MCF 10A (cell line): Measurements from ENCODE around the gene ARL6. TPM values are rescaled to one million over a fixed set of nuclear protein-coding genes. Genes with fewer than 3 reads are reported as not detected.
"Not testable (repeated sequence)": the region's sequence is repeated elsewhere in the genome, so short reads cannot be mapped to it uniquely, and the experiment has no call there.

Source experiments
- BruUV-seq: library from RNA; stranded (reverse); fragments of 400-500 nt; replicated peaks from 2 replicates; lab custom pipeline; 2021; lab: Mats Ljungman, UMichigan
- CTCF ChIA-PET: fragments of 300-600 bp; sonication (Branson Sonifier 250); formaldehyde crosslinking; extraction: SDS; loops from one replicate; lab custom pipeline; 2021; ENCODE audit warnings: antibody characterized with exemption, inconsistent platforms; lab: Yijun Ruan, JAX
- POLR2A ChIA-PET: fragments of 300-600, 350-650 bp; sonication (Branson Sonifier 250); formaldehyde crosslinking; extraction: SDS; loops from one replicate; lab custom pipeline; 2020; ENCODE audit warnings: antibody characterized with exemption, inconsistent platforms; lab: Yijun Ruan, JAX
- DNase-seq: peaks from one replicate; pipeline ENCODE4 v3.0.0-alpha.2; 2018; ENCODE audit not compliant: unreplicated experiment
- H3K27ac Mint-ChIP-seq: one replicate; pipeline ENCODE4 v1.8.0; 2022; ENCODE audit warnings: mild to moderate bottlenecking, low read depth, mixed read lengths; ENCODE audit not compliant: unreplicated experiment
- H3K27me3 Mint-ChIP-seq: one replicate; pipeline ENCODE4 v1.8.0; 2022; ENCODE audit warnings: mixed read lengths; ENCODE audit not compliant: insufficient read depth, unreplicated experiment
- H3K36me3 Mint-ChIP-seq: one replicate; pipeline ENCODE4 v1.8.0; 2022; ENCODE audit warnings: mild to moderate bottlenecking, moderate library complexity, mixed read lengths; ENCODE audit not compliant: insufficient read depth, unreplicated experiment
- H3K4me1 Mint-ChIP-seq: one replicate; pipeline ENCODE4 v1.8.0; 2022; ENCODE audit warnings: mixed read lengths; ENCODE audit not compliant: insufficient read depth, unreplicated experiment
- H3K4me3 Mint-ChIP-seq: one replicate; pipeline ENCODE4 v1.8.0; 2022; ENCODE audit warnings: mild to moderate bottlenecking, moderate library complexity, mixed read lengths; ENCODE audit not compliant: unreplicated experiment
- H3K9me3 Mint-ChIP-seq: one replicate; pipeline ENCODE4 v1.8.0; 2022; ENCODE audit warnings: mixed read lengths; ENCODE audit not compliant: unreplicated experiment
- intact Hi-C: fragments of 100-400 bp; cut with micrococcal nuclease; formaldehyde crosslinking; loops from 2 replicates; pipeline ENCODE4 v1.14.1; 2022
- total RNA-seq: library from RNA; stranded (reverse); gene quantifications from 2 replicates; pipeline ENCODE4 v1.2.3, GENCODE V29; 2022
- TF ChIP-seq, protein P1 (sequence below): fragments of 200-600 bp; IDR thresholded peaks from one replicate; pipeline ENCODE4 v1.8.0; 2022; ENCODE audit warnings: antibody characterized with exemption, mild to moderate bottlenecking; ENCODE audit not compliant: unreplicated experiment

Gene ARL6
- total RNA-seq, 1 experiment from 2014 or later = 4.7 TPM

- Mint-ChIP-seq H3K27ac (no peak overlapping the region), H3K4me1 (peaks cover 12% of the 10 kb centered on the region), H3K36me3 (no peaks in the 10 kb centered on the region), H3K4me3 (no peak overlapping the region), H3K27me3 (no peaks in the 10 kb centered on the region), H3K9me3 (no peaks in the 10 kb centered on the region)
- ChIA-PET POLR2A (interaction anchor here (0.6 to 1.6 kb wide), 2 partner anchors 14 to 43 kb away, joined by 4 to 7 read pairs; no protein-coding TSS in a partner anchor), CTCF (interaction anchor here (1.1 kb wide), 1 partner anchor 8 kb away, joined by 4 read pairs; no protein-coding TSS in a partner anchor)
- TF ChIP-seq, protein P1, sequence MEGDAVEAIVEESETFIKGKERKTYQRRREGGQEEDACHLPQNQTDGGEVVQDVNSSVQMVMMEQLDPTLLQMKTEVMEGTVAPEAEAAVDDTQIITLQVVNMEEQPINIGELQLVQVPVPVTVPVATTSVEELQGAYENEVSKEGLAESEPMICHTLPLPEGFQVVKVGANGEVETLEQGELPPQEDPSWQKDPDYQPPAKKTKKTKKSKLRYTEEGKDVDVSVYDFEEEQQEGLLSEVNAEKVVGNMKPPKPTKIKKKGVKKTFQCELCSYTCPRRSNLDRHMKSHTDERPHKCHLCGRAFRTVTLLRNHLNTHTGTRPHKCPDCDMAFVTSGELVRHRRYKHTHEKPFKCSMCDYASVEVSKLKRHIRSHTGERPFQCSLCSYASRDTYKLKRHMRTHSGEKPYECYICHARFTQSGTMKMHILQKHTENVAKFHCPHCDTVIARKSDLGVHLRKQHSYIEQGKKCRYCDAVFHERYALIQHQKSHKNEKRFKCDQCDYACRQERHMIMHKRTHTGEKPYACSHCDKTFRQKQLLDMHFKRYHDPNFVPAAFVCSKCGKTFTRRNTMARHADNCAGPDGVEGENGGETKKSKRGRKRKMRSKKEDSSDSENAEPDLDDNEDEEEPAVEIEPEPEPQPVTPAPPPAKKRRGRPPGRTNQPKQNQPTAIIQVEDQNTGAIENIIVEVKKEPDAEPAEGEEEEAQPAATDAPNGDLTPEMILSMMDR = no peak
- no TSS peak for BruUV-seq
- intact Hi-C loops = no loop called here
- DNase-seq = no peak
These were observed 64.6 kb downstream of the ARL6 start for GRCh38 chr3:97829198-97829597.

DNA sequence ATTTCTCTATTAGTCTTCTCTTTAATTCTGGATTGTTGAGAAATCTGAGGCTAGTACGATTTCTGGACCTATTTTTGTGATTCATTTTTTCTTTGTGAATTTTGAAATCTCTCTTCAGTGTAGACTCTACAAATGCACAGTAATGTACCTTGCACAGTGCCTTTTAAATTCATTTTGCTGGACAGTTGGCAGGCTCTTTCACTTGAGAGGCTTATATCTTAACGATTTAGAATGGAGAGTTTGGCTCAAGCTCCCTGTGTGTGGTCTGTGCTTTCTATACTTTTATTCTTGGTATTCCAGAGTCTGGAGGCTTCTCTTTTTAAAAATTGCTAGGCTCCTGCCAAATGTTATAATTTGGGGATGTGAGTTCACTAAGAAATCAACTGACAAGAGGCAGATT, 66.1 kb downstream of the ARL6 start:
- peaks cover under 1% of the 10 kb centered on the region for H3K4me1 Mint-ChIP-seq
- ChIA-PET CTCF (no interaction called here), POLR2A (no interaction called here)

DNA sequence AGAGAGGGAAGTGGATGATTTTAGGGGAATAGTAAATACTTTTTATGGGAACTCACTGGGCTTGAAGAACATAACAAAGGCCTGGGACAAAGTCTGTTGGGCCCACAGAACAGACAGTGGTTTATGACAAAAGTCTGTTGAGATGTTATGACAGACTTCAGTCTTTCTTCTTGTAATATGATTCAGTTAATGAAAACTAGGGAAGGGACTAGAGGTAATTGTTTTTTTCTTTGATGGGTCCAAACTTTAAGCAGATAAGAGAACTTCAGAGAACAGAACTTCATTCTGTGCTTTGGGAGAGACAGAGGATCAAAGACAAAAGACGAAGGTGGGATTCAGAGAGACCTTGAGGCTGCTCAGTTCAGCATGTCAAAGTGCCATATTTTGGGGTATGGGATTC, 66.6 kb downstream of the ARL6 start:
- no peak overlapping the region for H3K4me3 Mint-ChIP-seq
- TF ChIP-seq, protein P1 = no peak
- ChIA-PET POLR2A (no interaction called here), CTCF (interaction anchor here (1.5 kb wide), 1 partner anchor 9 kb away, joined by 5 read pairs; no protein-coding TSS in a partner anchor)
- no peaks in the 10 kb centered on the region for H3K36me3 Mint-ChIP-seq
- DNase-seq = no peak
- H3K27ac Mint-ChIP-seq = no peak overlapping the region
- no peaks in the 10 kb centered on the region for H3K9me3 Mint-ChIP-seq
- no TSS peak for BruUV-seq
- H3K27me3 Mint-ChIP-seq = no peaks in the 10 kb centered on the region
- no peaks in the 10 kb centered on the region for H3K4me1 Mint-ChIP-seq
- intact Hi-C loops = no loop called here

More for the DNA sequence above, 66.1 kb downstream of the ARL6 start:
- no peak for DNase-seq
- Mint-ChIP-seq H3K36me3 (no peaks in the 10 kb centered on the region), H3K4me3 (no peak overlapping the region), H3K27me3 (no peaks in the 10 kb centered on the region), H3K27ac (no peak overlapping the region), H3K9me3 (no peaks in the 10 kb centered on the region)
- BruUV-seq = no TSS peak
- intact Hi-C loops = no loop called here
- TF ChIP-seq, protein P1 = no peak

DNA sequence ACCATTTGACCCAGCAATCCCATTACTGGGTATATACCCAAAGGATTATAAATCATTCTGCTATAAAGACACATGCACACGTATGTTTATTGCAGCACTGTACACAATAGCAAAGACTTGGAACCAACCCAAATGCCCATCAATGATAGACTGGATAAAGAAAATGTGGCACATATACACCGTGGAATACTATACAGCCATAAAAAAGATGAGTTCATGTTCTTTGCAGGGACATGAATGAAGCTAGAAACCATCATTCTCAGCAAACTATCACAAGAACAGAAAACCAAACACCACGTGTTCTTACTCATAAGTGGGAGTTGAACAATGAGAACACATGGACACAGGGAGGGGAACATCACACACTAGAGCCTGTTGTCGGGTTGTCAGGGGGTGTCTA, 68.6 kb downstream of the ARL6 start:
- DNase-seq, H3K4me1 Mint-ChIP-seq, H3K36me3 Mint-ChIP-seq, BruUV-seq, H3K4me3 Mint-ChIP-seq, H3K27me3 Mint-ChIP-seq, CTCF ChIA-PET, H3K9me3 Mint-ChIP-seq, intact Hi-C loops, H3K27ac Mint-ChIP-seq: not testable (repeated sequence)
- POLR2A ChIA-PET = interaction anchor here (0.9 kb wide), 1 partner anchor 12 kb away, joined by 3 read pairs; the partner anchor contains the start of gene CRYBG3
